ENCODE data around the gene FMC1.
"Not testable (repeated sequence)": the region's sequence is repeated elsewhere in the genome, so short reads cannot be mapped to it uniquely, and the experiment has no call there.

The FMC1 gene

GRCh38 chr7:139341058-139341775, at the start of gene FMC1:
TSS of gene FMC1 (plus strand) at chr7:139341337. CDS start at chr7:139341385, 48 bp downstream.
- DNase-seq: peak; percentile 93

GRCh38 chr7:139292821-139293220, 48.3 kb upstream of the FMC1 start:
- DNase-seq: no peak

GRCh38 chr7:139293534-139293933, 47.6 kb upstream of the FMC1 start:
- no peak for DNase-seq

- DNase-seq: no peak
These were observed 46.9 kb upstream of the FMC1 start for GRCh38 chr7:139294241-139294640.

- DNase-seq: no peak
These were observed 46.1 kb upstream of the FMC1 start for GRCh38 chr7:139294951-139295575.

- DNase-seq: no peak
These were observed 43.3 kb upstream of the FMC1 start for GRCh38 chr7:139297795-139298194.

- DNase-seq: no peak
These were observed 41.8 kb upstream of the FMC1 start for GRCh38 chr7:139299296-139299695.

- DNase-seq: no peak
These were observed 40.7 kb upstream of the FMC1 start for GRCh38 chr7:139300390-139300789.

GRCh38 chr7:139304517-139304916, 36.6 kb upstream of the FMC1 start:
- DNase-seq: no peak

GRCh38 chr7:139317939-139318505, 23.1 kb upstream of the FMC1 start:
- DNase-seq: no peak

- no peak for DNase-seq
These were observed 19.9 kb upstream of the FMC1 start for GRCh38 chr7:139321071-139321745.

- not testable (repeated sequence) for DNase-seq
These were observed 16.4 kb upstream of the FMC1 start for GRCh38 chr7:139324709-139325108.

- no peak for DNase-seq
These were observed 12.8 kb upstream of the FMC1 start for GRCh38 chr7:139328375-139328774.

- no peak for DNase-seq
These were observed 12.0 kb upstream of the FMC1 start for GRCh38 chr7:139329119-139329518.

GRCh38 chr7:139330333-139331030, 10.7 kb upstream of the FMC1 start:
- DNase-seq: no peak

GRCh38 chr7:139332697-139333359, 8.3 kb upstream of the FMC1 start:
- no peak for DNase-seq

GRCh38 chr7:139333443-139333842, 7.7 kb upstream of the FMC1 start:
- not testable (repeated sequence) for DNase-seq

- no peak for DNase-seq
These were observed 6.6 kb upstream of the FMC1 start for GRCh38 chr7:139334399-139335150.

- no peak for DNase-seq
These were observed 2.1 kb upstream of the FMC1 start for GRCh38 chr7:139339025-139339424.

- no peak for DNase-seq
These were observed 1.5 kb upstream of the FMC1 start for GRCh38 chr7:139339698-139340036.

- peak; percentile 100 for DNase-seq
These were observed 915 bp upstream of the FMC1 start for GRCh38 chr7:139340037-139340807.
